ENCODE measurements around the gene DDX28.

DNA sequence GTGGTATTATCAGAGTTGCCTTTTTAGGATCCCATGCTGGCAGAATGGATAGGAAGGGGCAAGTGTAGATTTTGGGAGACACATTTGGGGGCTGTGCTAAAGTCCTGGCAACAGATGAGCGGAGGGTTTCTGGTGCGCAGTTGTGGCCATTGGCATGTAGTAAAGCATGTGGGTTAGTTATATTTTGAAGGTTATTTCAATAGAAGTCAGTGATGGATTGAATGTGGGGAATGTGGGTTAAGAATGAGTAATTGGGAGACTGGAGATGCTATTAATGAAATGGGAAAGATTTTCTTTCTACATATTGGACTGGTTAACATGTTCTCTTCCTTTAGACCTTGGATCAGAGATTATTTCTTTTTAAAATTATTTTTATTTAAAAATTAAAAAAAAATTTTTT, 10.1 kb upstream of the DDX28 start:
- TF ChIP-seq POLR2A (IDR thresholded peaks at IDR 0.05; ENCODE audit: low read depth, low read length) (no peak), POLR2AphosphoS5 (IDR thresholded peaks at IDR 0.05; ENCODE audit: low read depth, low read length) (no peak), TAF1 (IDR thresholded peaks at IDR 0.05; ENCODE audit: borderline replicate concordance, low read depth, low read length) (no peak)

All from GM12892 (cell line).